Activated gamma-delta T cell (primary cell): ENCODE data around the gene GCG.

ENCODE experiments used
- DNase-seq: peaks from one replicate; lab custom pipeline; 2025; lab: John Stamatoyannopoulos, UW
- total RNA-seq, 2 donors: gene quantifications; one replicate each; lab custom pipeline; 2026; lab: John Stamatoyannopoulos, UW

Gene GCG
- total RNA-seq: 0 reads per million in 2 donors

GRCh38 chr2:162152147-162152546 is at the start of gene GCG:
Gene GCG (minus strand): TSS chr2:162152247. CDS start chr2:162149178, 3,069 bp downstream.
- DNase-seq: no peak

- DNase-seq: no peak
Observed at GRCh38 chr2:162200636-162201035, 48.6 kb upstream of the GCG start.

- DNase-seq: no peak
Observed at GRCh38 chr2:162199913-162200312, 47.9 kb upstream of the GCG start.

- DNase-seq: no peak
Observed at GRCh38 chr2:162198239-162198638, 46.2 kb upstream of the GCG start.

- DNase-seq: no peak
Observed at GRCh38 chr2:162197069-162197825, 45.2 kb upstream of the GCG start.

- no peak for DNase-seq
Observed at GRCh38 chr2:162196638-162197037, 44.6 kb upstream of the GCG start.

GRCh38 chr2:162188451-162188850 is 36.4 kb upstream of the GCG start:
- DNase-seq: no peak

GRCh38 chr2:162185541-162186232 is 33.6 kb upstream of the GCG start:
- no peak for DNase-seq

- DNase-seq: no peak
Observed at GRCh38 chr2:162184821-162185450, 32.9 kb upstream of the GCG start.

- no peak for DNase-seq
Observed at GRCh38 chr2:162184359-162184758, 32.3 kb upstream of the GCG start.

- no peak for DNase-seq
Observed at GRCh38 chr2:162182395-162182794, 30.3 kb upstream of the GCG start.

GRCh38 chr2:162177301-162177700 is 25.3 kb upstream of the GCG start:
- no peak for DNase-seq

GRCh38 chr2:162175714-162176113 is 23.7 kb upstream of the GCG start:
- DNase-seq: no peak

GRCh38 chr2:162174746-162175145 is 22.7 kb upstream of the GCG start:
- no peak for DNase-seq

- no peak for DNase-seq
Observed at GRCh38 chr2:162172802-162173370, 20.8 kb upstream of the GCG start.

- DNase-seq: no peak
Observed at GRCh38 chr2:162166745-162167144, 14.7 kb upstream of the GCG start.

GRCh38 chr2:162166174-162166573 is 14.1 kb upstream of the GCG start:
- no peak for DNase-seq

GRCh38 chr2:162164802-162165201 is 12.8 kb upstream of the GCG start:
- no peak for DNase-seq

- DNase-seq: no peak
Observed at GRCh38 chr2:162159446-162159845, 7.4 kb upstream of the GCG start.

- no peak for DNase-seq
Observed at GRCh38 chr2:162156149-162156548, 4.1 kb upstream of the GCG start.

GRCh38 chr2:162155093-162155492 is 3.0 kb upstream of the GCG start:
- no peak for DNase-seq

- no peak for DNase-seq
Observed at GRCh38 chr2:162153608-162154224, 1.7 kb upstream of the GCG start.
